Trophoblast cell (in vitro differentiated cells and primary cell): ENCODE measurements around the gene SLC39A12.

ENCODE experiments used
- DNase-seq, 2 donors: peaks; one replicate each; pipeline ENCODE4 v3.0.0-alpha.2; 2016
- H2AFZ ChIP-seq: 2 replicates; pipeline ENCODE4 v1.6.1; 2013; ENCODE audit warnings: low read length, moderate library complexity, mild to moderate bottlenecking; ENCODE audit not compliant: insufficient read depth, poor library complexity
- H2AK5ac ChIP-seq: 2 replicates; pipeline ENCODE4 v1.6.1; 2013; ENCODE audit warnings: mild to moderate bottlenecking, low read length
- H2BK120ac ChIP-seq: 2 replicates; pipeline ENCODE4 v1.6.1; 2013; ENCODE audit warnings: low read length, mild to moderate bottlenecking, moderate library complexity; ENCODE audit not compliant: insufficient read depth, poor library complexity
- H2BK12ac ChIP-seq: 2 replicates; pipeline ENCODE4 v1.6.1; 2013; ENCODE audit warnings: mild to moderate bottlenecking, low read length, moderate library complexity
- H2BK5ac ChIP-seq: 2 replicates; pipeline ENCODE4 v1.6.1; 2013; ENCODE audit warnings: low read length, low read depth, moderate library complexity, mild to moderate bottlenecking; ENCODE audit not compliant: poor library complexity
- H3K14ac ChIP-seq: 2 replicates; pipeline ENCODE4 v1.6.1; 2013; ENCODE audit warnings: mild to moderate bottlenecking, low read length
- H3K18ac ChIP-seq: 2 replicates; pipeline ENCODE4 v1.6.1; 2013; ENCODE audit warnings: mild to moderate bottlenecking, low read length
- H3K23ac ChIP-seq: 2 replicates; pipeline ENCODE4 v1.6.1; 2013; ENCODE audit warnings: low read length
- H3K27ac ChIP-seq: 2 replicates; pipeline ENCODE4 v1.5.1; 2013; ENCODE audit warnings: low read depth, mild to moderate bottlenecking, inconsistent platforms, low read length, moderate library complexity
- H3K27me3 ChIP-seq: 2 replicates; pipeline ENCODE4 v1.6.1; 2013; ENCODE audit warnings: inconsistent platforms, mild to moderate bottlenecking, low read length, moderate library complexity; ENCODE audit not compliant: insufficient read depth
- H3K36me3 ChIP-seq, 2 experiments: 1 replicate in 1 of 2; 2 replicates in 1 of 2; pipeline ENCODE4 v1.6.1; 2013; ENCODE audit warnings: low read length in 2 of 2, mild to moderate bottlenecking in 2 of 2, moderate library complexity in 1 of 2; ENCODE audit not compliant: insufficient read depth in 2 of 2, control insufficient read depth in 1 of 2
- H3K4ac ChIP-seq: 2 replicates; pipeline ENCODE4 v1.6.1; 2013; ENCODE audit warnings: low read depth, mild to moderate bottlenecking, low read length, moderate library complexity
- H3K4me1 ChIP-seq, 2 experiments: 1 replicate in 1 of 2; 2 replicates in 1 of 2; pipeline ENCODE4 v1.6.1; 2013; ENCODE audit warnings: low read length in 2 of 2, mild to moderate bottlenecking in 2 of 2, moderate library complexity in 1 of 2; ENCODE audit not compliant: insufficient read depth in 2 of 2, control insufficient read depth in 1 of 2
- H3K4me2 ChIP-seq: 2 replicates; pipeline ENCODE4 v1.6.1; 2013; ENCODE audit warnings: inconsistent platforms, mild to moderate bottlenecking, low read length, moderate library complexity
- H3K4me3 ChIP-seq: 2 replicates; pipeline ENCODE4 v1.5.1; 2013; ENCODE audit warnings: mild to moderate bottlenecking, low read depth, low read length, inconsistent platforms
- H3K79me1 ChIP-seq: one replicate; pipeline ENCODE4 v1.6.1; 2013; ENCODE audit warnings: low read length
- H3K79me2 ChIP-seq: 2 replicates; pipeline ENCODE4 v1.6.1; 2013; ENCODE audit warnings: low read length, mild to moderate bottlenecking; ENCODE audit not compliant: control insufficient read depth, insufficient read depth, poor library complexity
- H3K9ac ChIP-seq: 2 replicates; pipeline ENCODE4 v1.6.1; 2013; ENCODE audit warnings: mild to moderate bottlenecking, low read length
- H3K9me3 ChIP-seq: 2 replicates; pipeline ENCODE4 v1.6.1; 2013; ENCODE audit warnings: low read depth, mild to moderate bottlenecking, control low read depth, inconsistent platforms, low read length; ENCODE audit not compliant: insufficient read depth
- H4K12ac ChIP-seq: 2 replicates; pipeline ENCODE4 v1.6.1; 2013; ENCODE audit warnings: low read depth, mild to moderate bottlenecking, low read length, moderate library complexity
- H4K8ac ChIP-seq: 2 replicates; pipeline ENCODE4 v1.6.1; 2013; ENCODE audit warnings: low read depth, mild to moderate bottlenecking, low read length, moderate library complexity
- H4K91ac ChIP-seq: one replicate; pipeline ENCODE4 v1.6.1; 2013; ENCODE audit warnings: low read depth, mild to moderate bottlenecking, low read length, moderate library complexity
- WGBS: extraction: QIAGEN DNeasy Blood & Tissue Kit; methylation state at CpG from one replicate; pipeline ENCODE4 v1.1.7; 2013; ENCODE audit warnings: missing lambda C conversion rate; ENCODE audit not compliant: insufficient read length, insufficient coverage; ENCODE audit errors: extremely low coverage; 5-methylcytosine and 5-hydroxymethylcytosine counted together

Gene SLC39A12

DNA sequence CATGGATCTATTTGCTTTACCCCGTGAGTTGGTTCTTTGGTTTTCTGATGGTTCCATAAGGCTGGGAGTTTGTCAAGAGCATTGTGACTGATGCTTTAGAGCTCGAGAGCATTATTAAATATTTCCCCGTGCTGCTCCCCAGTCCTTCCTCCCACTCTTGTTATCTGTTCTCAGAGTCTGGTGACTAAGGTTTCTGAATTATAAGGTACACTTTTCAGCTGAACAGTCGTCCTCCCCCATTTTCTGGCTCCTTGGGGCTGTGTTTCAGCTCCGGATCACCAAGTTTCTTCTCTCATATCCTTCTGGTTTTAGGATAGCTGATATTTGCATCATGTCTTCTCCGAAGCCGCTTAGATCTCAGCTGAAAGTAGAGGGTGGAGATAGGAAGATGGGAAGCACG lies 130.7 kb downstream of the SLC39A12 start:
- Histone ChIP-seq H3K9ac (no peak overlapping the region), H3K4ac (no peak overlapping the region), H3K18ac (no peak overlapping the region), H2AK5ac (no peak overlapping the region), H3K14ac (no peak overlapping the region), H2BK120ac (no peak overlapping the region), H3K4me1 (no peaks in the 10 kb centered on the region), H4K12ac (no peak overlapping the region), H3K9me3 (no peaks in the 10 kb centered on the region), H3K27ac (no peak overlapping the region), H3K4me3 (no peak overlapping the region), H2AFZ (no peak overlapping the region), H4K8ac (no peak overlapping the region), H4K91ac (no peak overlapping the region), H3K79me1 (no peaks in the 10 kb centered on the region), H3K23ac (no peak overlapping the region), H3K27me3 (no peaks in the 10 kb centered on the region), H3K4me2 (no peak overlapping the region), H3K79me2 (no peaks in the 10 kb centered on the region), H2BK5ac (no peak overlapping the region), H2BK12ac (no peak overlapping the region), H3K36me3 (no peaks in the 10 kb centered on the region)
- WGBS: no CpG with 5 or more reads among the region's 8 CpGs
- DNase-seq: no peak

GRCh38 chr10:18085855-18086254 lies 134.1 kb downstream of the SLC39A12 start:
- H4K8ac ChIP-seq: no peak overlapping the region
- no peaks in the 10 kb centered on the region for H3K9me3 ChIP-seq
- no peaks in the 10 kb centered on the region for H3K79me1 ChIP-seq
- no peak overlapping the region for H3K23ac ChIP-seq
- H3K14ac ChIP-seq: no peak overlapping the region
- H3K4ac ChIP-seq: no peak overlapping the region
- no peak overlapping the region for H2AK5ac ChIP-seq
- no peak for DNase-seq
- no peak overlapping the region for H3K4me2 ChIP-seq
- no peak overlapping the region for H4K12ac ChIP-seq
- no peak overlapping the region for H2BK12ac ChIP-seq
- no peak overlapping the region for H4K91ac ChIP-seq
- H3K79me2 ChIP-seq: no peaks in the 10 kb centered on the region
- H3K9ac ChIP-seq: no peak overlapping the region
- no peaks in the 10 kb centered on the region for H3K27me3 ChIP-seq
- H3K4me1 ChIP-seq: no peaks in the 10 kb centered on the region
- H3K27ac ChIP-seq: no peak overlapping the region
- H2BK5ac ChIP-seq: no peak overlapping the region
- H2AFZ ChIP-seq: no peak overlapping the region
- H2BK120ac ChIP-seq: no peak overlapping the region
- no peak overlapping the region for H3K18ac ChIP-seq
- H3K4me3 ChIP-seq: no peak overlapping the region
- no CpG with 5 or more reads among the region's 4 CpGs for WGBS
- H3K36me3 ChIP-seq: no peaks in the 10 kb centered on the region

GRCh38 chr10:18086746-18087145 lies 135.0 kb downstream of the SLC39A12 start:
- H4K8ac ChIP-seq: no peak overlapping the region
- no peak overlapping the region for H2AFZ ChIP-seq
- no peak overlapping the region for H3K4ac ChIP-seq
- no peak overlapping the region for H3K23ac ChIP-seq
- no peak overlapping the region for H3K18ac ChIP-seq
- no peak for DNase-seq
- H3K4me1 ChIP-seq: no peaks in the 10 kb centered on the region
- H3K36me3 ChIP-seq: no peaks in the 10 kb centered on the region
- H4K91ac ChIP-seq: no peak overlapping the region
- no peak overlapping the region for H3K4me2 ChIP-seq
- H2BK12ac ChIP-seq: no peak overlapping the region
- H2BK5ac ChIP-seq: no peak overlapping the region
- no peak overlapping the region for H4K12ac ChIP-seq
- no peaks in the 10 kb centered on the region for H3K79me1 ChIP-seq
- H3K4me3 ChIP-seq: no peak overlapping the region
- no peak overlapping the region for H3K9ac ChIP-seq
- no peaks in the 10 kb centered on the region for H3K27me3 ChIP-seq
- H2BK120ac ChIP-seq: no peak overlapping the region
- H3K9me3 ChIP-seq: no peaks in the 10 kb centered on the region
- no peak overlapping the region for H3K14ac ChIP-seq
- no peaks in the 10 kb centered on the region for H3K79me2 ChIP-seq
- H3K27ac ChIP-seq: no peak overlapping the region
- H2AK5ac ChIP-seq: no peak overlapping the region

DNA sequence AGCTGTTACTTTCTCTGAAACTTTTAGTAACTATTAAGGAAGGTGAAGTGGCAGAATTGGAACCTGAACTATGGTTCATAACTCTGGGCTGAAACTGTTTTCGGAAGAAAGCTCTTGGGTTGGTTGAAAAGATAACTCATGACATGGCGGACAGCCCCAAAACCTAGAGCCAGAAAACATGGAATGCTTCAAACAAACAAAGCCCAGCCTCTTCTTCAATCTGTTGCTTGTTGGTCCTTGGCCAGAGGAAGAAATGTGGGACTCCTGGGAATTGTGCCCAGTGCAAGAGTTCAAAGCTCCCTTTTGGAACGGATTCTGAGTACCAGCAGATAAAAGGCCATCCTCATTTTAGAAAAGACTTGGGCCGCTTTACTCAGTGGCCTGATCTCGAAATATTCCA lies 135.6 kb downstream of the SLC39A12 start:
- Histone ChIP-seq H3K79me1 (no peaks in the 10 kb centered on the region), H3K23ac (no peak overlapping the region), H3K27me3 (no peaks in the 10 kb centered on the region), H3K14ac (no peak overlapping the region), H4K12ac (no peak overlapping the region), H2BK12ac (no peak overlapping the region), H3K4me3 (no peak overlapping the region), H3K18ac (no peak overlapping the region), H2BK120ac (no peak overlapping the region), H3K4ac (no peak overlapping the region), H4K91ac (no peak overlapping the region), H4K8ac (no peak overlapping the region), H2AFZ (no peak overlapping the region), H3K9ac (no peak overlapping the region), H3K79me2 (no peaks in the 10 kb centered on the region), H3K27ac (no peak overlapping the region), H2AK5ac (no peak overlapping the region), H3K4me2 (no peak overlapping the region), H3K36me3 (no peaks in the 10 kb centered on the region), H3K4me1 (no peaks in the 10 kb centered on the region), H3K9me3 (no peaks in the 10 kb centered on the region), H2BK5ac (no peak overlapping the region)
- WGBS: no CpG with 5 or more reads among the region's 5 CpGs
- DNase-seq: no peak
